HG03175 (cell line): ENCODE measurements around the gene SLC25A10.
A peak's percentile ranks its signal among the peaks of the same experiment; 100 is the strongest.

Experiments used
- ATAC-seq: cut with Tn5 transposase; IDR thresholded peaks from one replicate; pipeline ENCODE4 v1.9.1; 2021; ENCODE audit warnings: mild to moderate bottlenecking, moderate library complexity; ENCODE audit not compliant: unreplicated experiment

SLC25A10 gene

DNA sequence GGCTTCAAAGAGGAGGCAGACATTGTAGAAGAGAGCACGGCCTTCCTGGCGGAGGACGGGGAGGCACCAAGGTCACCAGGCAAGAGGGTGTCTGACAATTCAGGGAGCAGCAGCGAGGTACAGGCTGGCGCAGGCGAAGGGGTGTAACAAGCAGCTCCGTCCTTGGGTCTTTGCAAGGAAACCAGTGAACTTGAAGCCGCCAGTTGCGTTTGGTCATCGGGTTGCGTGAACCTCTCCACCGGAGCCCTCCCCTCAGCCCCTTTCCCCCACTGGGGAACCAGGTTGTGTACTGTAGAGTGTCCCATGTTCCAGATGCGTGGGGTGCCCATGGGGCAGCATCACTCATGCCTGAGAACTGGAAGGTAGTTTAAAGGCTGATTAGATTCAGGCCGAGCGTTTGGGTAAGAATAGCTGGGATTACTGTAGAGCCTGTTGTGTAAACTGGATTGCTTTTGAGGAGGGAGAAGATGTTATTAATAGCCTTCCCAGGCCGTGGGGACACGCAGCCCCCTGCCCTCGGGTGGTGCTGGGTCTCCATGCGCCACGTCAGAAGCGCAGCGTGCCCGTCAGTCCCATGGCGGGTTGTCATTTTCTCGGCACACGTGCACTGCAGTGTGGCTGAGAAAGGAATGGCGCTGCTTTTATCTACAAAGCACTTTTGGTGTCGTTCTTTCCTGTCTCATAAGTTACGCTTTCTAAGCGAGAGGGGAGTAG is 6.4 kb upstream of the SLC25A10 start:
- no peak for ATAC-seq

DNA sequence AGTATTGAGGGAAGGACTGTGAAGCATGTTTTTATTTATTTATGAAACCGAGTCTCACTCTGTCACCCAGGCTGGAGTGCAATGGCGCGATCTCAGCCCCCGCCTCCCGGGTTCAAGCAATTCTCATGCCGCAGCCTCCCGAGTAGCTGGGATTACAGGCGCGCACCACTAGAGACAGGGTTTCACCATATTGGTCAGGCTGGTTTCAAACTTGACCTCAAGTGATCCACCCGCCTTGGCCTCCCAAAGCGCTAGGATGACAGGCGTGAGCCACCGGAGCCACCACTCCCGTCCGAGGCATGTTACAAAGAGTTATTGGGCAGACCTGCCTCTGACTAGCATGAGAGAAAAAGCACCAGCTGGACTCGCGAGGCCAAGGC is 5.9 kb upstream of the SLC25A10 start:
- ATAC-seq = no peak

DNA sequence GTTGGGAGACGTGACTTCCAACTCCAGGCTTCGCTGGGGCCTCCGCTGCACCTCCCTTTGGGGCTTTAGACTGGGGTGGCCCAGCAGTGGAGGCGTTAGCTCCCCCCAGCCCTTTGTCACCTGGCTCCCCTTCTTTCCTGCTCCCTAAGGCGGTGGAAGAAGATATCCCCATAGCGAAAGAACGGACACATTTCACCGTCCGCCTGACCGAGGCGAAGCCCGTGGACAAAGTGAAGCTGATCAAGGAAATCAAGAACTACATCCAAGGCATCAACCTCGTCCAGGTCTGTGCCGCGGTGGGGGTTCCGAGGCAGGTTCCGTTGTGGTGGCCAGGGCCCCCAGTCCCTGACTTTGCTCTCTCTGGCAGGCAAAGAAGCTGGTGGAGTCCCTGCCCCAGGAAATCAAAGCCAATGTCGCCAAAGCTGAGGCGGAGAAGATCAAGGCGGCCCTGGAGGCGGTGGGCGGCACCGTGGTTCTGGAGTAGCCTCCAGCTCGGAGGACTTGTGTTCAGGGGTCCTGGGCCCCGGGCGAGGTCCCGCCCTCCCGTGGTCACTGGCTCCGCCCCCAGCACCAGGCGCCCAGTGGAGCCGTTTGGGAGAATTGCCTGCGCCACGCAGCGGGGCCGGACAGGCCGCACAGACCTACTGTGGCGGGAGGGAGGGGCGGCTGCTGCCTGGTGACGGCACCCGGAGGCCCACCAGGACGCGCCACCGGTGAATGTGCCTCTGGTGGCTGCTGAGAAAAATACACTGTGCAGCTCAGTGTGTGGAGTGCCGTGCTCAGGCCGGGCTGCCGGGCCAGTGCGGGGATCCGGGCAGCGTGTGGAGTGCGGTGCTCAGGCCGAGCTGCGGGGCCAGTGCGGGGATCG is 5.1 kb upstream of the SLC25A10 start:
- no peak for ATAC-seq

DNA sequence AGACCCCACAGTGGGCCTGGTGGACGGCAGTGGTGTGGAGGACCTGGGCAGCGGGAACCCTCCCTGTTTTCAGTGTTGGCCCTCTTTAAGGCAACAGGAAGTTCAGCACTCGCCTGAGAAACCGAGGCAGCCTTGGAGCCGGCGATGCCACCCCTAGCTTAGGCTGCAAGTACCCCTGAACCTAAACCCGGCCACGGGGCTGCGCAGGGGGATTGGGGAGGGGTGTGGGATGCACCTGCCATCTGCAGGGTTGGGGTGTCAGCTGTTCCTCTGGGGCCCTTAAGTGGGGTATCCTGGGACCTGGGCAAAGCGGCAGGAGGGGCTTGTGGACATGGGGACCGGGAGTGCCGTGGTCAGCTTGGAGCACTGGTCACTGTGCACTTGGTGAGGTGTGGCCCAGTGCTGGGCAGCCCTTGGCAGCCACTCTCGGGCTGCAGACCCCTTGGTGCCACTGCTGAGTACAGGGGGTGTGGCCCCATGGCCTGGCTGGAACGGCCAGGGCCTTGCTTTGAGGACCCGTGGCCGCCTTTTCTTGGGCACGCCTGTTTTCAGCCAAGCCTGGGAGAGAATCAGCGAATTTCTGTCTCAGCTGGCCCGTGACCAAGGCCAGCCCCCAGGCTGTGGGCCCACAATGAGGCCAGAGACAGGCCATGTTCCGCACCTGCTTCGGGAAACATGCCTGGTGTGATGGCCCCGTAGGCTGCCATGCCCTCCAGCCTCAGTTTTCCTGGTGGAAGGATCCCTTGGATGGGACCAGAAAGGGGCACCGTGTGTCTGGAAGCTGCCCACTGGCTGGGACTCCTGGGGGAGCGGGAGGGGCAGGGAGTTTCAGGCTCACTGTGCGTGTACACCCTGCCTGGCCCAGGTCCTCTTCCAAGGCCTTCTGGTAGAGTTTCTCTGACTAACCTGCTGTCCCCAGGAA is 4.1 kb upstream of the SLC25A10 start:
- no peak for ATAC-seq

DNA sequence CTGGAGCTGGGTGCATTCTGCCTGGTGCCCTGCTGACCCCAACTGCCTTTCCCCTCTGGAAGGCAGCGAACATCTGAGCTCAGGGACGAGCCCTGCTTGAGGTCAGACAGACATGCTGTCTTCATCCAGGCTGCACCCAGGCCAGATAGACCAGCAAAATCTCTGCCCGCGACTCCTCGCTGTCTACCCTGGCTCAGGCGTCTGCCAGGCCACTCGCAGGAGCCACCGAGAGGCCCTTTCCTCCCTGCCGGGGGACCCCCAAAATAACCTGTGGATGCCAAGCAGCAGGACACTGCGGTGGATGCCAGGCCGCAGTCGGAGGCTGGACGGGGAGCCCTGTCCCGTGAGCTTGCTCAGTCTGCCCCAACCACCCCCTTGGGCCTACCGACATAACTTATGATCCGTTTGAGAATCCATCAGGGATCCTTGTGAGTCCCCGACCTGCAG is 3.3 kb upstream of the SLC25A10 start:
- no peak for ATAC-seq

DNA sequence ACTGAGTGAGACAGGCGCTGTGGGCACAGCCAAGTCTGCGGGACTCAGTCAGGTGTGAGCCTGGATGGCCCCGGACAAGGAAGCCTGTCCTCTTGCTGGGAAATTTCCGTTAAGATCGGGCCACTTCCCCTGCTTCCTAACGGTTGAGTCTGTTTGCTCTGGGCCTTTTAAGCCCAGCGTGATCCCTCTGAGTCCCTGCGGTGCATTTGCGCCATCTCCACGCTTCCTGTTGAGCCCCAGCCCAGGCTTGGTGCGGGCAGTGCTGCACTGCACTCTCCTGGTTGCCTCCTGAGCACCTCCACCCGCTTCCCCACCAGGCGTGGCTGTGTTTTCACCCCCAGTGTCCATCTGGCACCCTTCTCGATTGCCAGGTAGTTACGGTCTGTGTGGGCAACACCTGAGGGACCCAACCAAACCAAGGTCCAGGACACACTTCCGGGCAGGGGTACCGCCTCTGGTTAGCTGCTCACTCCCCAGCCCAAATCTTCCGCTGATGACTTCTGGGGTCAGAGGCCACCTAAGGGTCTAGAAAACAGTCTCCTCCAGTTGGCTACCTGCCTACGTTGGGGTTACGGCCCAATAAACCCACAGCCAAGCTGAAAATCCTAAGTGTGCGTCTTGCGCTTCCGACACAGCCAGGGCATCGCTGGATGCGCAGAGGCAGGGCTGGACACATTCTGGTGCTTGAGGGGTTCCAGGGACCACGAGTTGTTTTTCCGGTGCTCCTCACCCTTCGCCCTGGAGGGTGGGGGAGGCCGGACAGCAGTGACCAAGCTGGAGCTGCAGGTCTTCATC is 1.4 kb upstream of the SLC25A10 start:
- no peak for ATAC-seq

DNA sequence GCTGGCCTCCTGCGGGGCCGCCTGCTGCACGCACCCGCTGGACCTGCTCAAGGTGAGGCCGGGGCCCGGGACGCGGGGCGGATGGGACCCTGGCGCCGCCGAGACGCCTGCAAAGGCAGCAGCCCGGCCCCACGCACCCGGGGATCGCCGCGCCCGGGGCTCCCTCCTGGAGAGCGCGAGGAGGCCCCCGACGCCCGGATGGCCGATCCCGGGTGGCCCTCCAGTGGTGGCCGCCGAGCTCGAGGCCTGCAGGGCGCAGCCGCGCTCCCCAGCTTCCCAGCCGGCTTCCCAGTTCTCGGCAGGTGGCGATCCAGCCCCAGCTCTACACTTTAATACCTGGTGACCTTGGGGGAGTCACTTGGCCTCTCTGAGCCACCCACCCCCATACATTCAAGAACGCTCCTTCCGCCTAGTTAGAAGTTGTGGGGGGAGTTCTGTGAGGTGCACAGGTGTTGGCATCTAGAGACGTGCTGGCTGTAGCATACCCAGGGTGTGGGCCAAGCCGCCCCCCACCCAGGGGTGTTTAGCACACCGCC is 452 bp downstream of the SLC25A10 start:
- peak; percentile 7 for ATAC-seq

DNA sequence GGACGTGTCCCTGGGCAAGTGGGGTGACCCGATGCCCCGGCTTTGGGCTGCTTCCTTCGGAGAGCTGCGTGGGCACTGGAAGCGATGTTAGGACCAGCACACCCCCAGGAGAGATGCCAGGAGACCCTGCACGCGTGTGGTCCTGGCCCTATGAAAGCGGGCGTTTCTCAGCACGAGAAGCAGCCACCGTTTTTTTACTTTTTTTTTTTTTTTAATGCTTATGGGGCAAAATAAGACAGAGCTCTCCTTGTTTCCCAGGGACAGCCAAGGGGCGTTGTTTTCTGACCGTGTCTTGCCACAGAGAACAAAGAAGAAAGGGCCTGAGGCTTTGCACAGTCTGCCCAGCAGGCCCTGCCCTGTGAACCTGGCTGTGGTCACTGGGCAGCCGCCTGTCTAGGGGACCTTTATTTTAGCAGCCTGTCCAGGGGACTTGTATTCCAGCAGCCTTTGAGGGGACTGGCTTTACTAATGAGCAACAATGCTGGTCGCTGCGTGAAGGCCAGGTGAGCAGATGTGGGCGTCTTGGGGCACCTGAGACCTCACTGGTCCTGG is 996 bp downstream of the SLC25A10 start:
- ATAC-seq = no peak

DNA sequence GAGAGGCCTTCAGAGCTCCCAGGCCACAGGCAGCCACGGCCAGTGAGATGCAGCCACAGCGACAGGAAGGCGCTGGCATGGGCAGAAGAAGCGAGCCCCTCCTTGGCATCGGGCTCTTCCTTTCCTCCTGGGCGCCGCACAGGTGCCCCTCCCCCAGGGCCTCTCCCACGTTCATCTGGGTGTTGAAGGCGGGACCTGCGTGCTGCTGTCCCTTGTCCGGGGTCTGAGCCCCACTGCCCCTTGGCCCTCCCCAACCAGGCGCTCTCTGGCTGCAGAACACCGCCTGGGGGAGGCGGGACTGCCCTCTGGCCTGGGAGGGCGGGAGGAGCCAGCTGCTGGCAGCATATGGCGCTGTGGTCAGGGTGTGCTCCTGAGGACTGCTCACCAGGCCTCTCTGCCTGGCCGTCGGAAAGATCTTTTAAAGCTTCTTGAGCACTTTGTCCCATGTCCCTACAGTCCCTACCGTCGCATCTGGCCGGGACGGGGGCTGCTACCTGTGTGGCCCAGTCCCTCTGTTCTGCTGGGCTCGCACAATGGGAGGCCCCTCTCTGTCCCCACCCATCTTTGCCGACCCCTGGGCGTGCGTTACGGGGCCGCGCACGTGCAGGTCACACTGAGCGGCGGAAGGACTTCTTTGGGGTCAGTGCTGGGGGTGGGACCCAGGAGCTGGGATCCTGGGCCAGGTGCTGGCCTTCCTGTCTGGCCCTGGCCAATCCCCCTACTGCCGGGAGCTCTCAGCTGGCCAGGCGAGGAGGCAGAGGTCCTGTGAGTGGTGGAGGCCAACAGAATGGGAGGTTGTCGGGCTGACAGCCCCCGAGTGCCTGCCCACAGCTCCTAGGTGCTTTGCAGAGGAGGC is 1.7 kb downstream of the SLC25A10 start:
- ATAC-seq = no peak

DNA sequence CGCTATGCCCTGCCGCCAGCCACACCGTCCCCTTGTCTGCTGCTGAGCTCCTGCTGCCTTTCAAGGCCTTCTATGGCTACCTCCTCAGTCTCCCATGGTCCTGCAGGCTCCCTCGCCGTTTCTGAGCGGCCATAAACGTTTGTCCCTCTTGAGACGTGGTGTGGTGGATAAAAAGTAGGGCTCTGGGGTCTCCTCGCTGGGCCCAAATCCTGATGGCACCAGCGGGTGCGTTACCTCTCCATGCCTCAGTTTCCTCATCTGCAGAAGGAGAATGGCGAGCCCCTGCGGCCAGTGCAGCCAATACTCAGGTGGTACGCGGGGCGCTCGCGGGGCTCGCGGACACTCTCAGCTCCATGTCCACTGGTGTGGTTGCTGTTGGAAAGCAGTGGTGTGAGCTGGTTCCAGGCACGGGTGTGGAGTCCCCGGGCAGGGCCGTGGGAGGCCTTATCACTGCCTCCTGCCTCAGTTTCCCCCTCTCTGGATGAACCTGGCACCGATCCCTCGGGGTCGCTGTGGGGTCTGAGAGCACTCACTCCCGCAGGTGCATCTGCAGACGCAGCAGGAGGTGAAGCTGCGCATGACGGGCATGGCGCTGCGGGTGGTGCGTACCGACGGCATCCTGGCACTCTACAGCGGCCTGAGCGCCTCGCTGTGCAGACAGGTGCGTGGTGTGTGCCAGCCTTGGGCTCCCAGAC is 2.5 kb downstream of the SLC25A10 start:
- no peak for ATAC-seq

DNA sequence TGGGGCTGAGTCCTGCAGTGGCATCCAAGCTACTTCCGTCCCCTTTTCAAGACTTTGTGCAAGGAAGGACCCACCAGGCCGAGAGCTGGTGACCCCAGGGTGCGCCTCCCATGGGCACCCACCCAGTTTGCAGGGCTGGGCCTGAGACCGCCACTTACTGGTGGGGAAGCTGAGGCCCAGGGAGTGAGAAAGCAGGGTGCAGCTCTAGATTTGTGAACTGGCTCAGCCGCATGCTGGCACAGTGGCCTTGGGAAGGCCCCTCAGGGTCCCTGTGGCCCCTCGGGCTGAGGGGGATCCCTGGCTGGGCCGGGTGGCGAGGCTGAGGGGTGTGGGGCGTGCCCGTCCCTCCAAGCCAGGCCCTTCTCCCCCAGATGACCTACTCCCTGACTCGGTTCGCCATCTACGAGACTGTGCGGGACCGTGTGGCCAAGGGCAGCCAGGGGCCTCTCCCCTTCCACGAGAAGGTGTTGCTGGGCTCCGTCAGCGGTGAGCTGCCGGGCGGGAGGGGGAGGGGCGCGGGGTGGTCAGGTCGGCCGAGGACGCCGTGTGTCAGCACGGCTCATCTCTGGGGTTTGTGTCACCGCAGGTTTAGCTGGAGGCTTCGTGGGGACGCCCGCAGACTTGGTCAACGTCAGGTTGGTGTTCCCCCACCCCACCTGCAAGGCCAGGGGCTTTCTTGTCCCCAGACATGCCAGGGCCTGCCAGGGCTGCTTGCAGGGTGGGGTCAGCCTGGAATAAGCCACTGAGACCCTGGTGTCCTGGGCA is 3.2 kb downstream of the SLC25A10 start:
- no peak for ATAC-seq

DNA sequence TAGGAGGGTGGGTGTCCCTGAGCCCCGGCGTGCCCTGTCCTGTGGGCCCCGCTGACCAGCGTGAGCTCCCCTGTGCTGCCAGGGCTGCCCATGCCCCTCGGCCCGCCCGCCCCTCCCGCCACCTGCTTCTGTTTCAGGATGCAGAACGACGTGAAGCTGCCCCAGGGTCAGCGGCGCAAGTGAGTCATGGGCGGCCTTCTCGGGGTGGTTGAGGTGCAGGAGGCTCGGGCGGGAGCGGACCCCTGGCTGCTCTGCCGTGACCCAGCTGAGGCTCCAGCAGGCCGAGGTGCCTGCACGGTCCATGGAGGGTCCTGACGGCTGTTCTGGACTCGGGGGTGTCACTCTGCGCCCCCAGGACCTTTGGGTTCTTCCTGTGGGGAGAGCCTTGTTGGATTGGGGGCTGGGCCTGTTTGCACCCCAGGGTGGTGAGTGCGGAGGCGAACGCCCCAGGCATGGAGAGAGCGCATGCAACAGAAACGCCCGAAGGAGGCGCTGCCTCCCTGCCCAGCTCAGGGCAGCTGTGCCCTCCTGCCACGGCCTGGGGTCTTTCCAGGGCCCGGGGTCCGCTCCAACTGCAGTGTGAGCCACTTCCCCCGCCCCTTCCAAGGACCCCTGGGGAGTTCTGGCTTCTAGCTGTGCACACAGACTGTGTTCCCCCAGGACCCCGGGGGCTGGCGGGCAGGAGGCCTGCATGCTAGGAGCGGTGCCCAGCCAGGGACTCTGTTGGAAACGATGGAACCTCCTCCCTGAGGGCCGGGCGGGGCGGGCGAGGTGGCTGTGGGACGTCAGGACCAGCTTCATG is 4.0 kb downstream of the SLC25A10 start:
- no peak for ATAC-seq

DNA sequence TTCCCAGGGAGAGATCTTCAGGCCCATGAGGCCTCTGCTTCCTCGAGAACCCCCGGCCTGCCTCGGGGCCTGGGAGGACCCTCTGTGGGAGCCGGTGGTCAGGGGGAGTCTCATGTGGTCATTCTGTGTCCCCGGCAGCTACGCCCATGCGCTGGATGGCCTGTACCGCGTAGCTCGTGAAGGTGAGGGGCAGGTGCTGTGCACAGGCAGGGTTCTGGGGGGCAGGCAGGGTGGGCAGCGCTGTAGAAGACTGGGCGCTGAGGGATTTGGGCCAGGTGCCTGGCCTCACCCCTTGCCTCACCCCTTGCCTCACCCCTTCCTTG is 4.6 kb downstream of the SLC25A10 start:
- ATAC-seq = no peak

DNA sequence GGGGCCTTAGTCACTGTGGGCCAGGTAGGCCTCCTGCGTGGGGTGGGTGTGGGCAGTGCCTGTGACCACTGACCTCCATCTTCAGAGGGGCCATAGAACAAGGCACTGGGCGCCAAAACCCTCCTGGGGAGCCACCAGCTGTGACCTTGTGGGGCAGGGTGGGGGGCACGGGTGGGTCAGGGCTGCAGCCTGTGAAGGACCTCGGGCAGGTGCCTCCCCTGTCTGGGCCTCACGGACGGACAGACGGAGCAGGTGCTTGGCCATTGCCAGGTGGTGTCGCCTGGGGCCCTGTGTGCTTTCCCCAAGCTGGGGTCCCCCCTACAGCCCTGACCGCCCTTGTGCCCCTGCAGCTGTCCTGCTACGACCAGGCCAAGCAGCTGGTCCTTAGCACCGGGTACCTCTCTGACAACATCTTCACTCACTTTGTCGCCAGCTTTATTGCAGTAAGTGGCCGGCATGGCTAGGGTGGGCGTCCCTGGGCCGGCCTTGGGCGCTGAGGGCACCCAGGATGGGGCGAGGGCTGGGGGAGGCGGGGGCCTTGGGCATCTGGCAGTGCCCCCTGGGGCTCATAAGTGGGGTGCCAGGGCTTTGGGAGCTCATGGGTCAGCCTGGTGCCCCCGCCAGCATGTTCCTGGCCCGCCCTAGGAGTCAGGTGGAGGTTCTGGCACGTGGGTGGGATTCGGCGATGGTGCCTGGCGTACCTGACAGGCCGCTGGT is 5.1 kb downstream of the SLC25A10 start:
- no peak for ATAC-seq

DNA sequence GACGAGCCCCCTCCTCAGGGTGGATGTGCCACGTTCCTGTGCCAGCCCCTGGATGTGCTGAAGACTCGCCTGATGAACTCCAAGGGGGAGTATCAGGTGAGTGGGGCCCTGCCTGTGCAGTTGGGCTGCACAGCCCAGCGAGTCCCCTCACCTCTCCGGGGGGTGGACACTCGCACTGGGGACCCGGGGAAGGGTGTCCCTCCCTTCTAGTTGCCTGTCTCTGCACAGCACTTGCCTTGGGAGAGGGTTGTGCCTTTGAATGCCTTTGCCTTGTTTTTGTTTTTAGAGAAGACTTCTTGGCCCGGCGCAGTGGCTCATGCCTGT is 5.6 kb downstream of the SLC25A10 start:
- no peak for ATAC-seq
